SK-N-SH (cell line): ENCODE data around the gene ECHDC1. TPM values are rescaled to one million over a fixed set of nuclear protein-coding genes. Genes with fewer than 3 reads are reported as not detected.

Source experiments
- CTCF ChIA-PET: fragments of 300-600, 350-600 bp; formaldehyde crosslinking; extraction: SDS; loops from one replicate; lab custom pipeline; 2021; lab: Yijun Ruan, JAX
- POLR2A ChIA-PET: fragments of 350-600 bp; sonication (Branson Sonifier 250); formaldehyde crosslinking; extraction: SDS; loops from one replicate; lab custom pipeline; 2020; ENCODE audit warnings: antibody characterized with exemption, inconsistent platforms; lab: Yijun Ruan, JAX
- DNase-seq: peaks from one replicate; pipeline ENCODE4 v3.0.0; 2012
- H2AFZ ChIP-seq: fragments of 200-600 bp; sonication (generic); 2 replicates; pipeline ENCODE4 v1.8.1; 2016; ENCODE audit warnings: antibody characterized with exemption, mild to moderate bottlenecking, low read depth
- H3F3A ChIP-seq: fragments of 200-600 bp; sonication (generic); replicated peaks from 2 replicates; pipeline ENCODE3; 2016; ENCODE audit warnings: antibody characterized with exemption, mild to moderate bottlenecking; ENCODE audit not compliant: insufficient read depth
- H3K27ac ChIP-seq, 2 experiments: fragments of 200-500 bp in 1 of 2; fragments of 200-600 bp in 1 of 2; sonication (Bioruptor generic) in 1 of 2; sonication (generic), shearing (Covaris generic) in 1 of 2; 2 replicates each; pipeline versions ENCODE4 v1.5.1 to v1.6.1; 2014 to 2016; ENCODE audit warnings: low read depth in 2 of 2, inconsistent platforms in 1 of 2, low read length in 1 of 2, mild to moderate bottlenecking in 1 of 2, mixed read lengths in 1 of 2
- H3K27me3 ChIP-seq: fragments of 200-600 bp; sonication (generic), shearing (Covaris generic); 2 replicates; pipeline ENCODE4 v1.6.1; 2016; ENCODE audit warnings: mixed run types; ENCODE audit not compliant: insufficient read depth
- H3K36me3 ChIP-seq, 2 experiments: fragments of 200-500 bp in 1 of 2; fragments of 200-600 bp in 1 of 2; sonication (Bioruptor generic) in 1 of 2; sonication (generic) in 1 of 2; replicated peaks in 1 of 2; 2 replicates each; pipeline versions ENCODE3 to v1.5.1; 2014 to 2016; ENCODE audit warnings: low read length in 1 of 2, mild to moderate bottlenecking in 1 of 2; ENCODE audit not compliant: insufficient read depth in 2 of 2, control insufficient read depth in 1 of 2
- H3K4me1 ChIP-seq, 2 experiments: fragments of 200-500 bp in 1 of 2; fragments of 200-600 bp in 1 of 2; sonication (Bioruptor generic) in 1 of 2; sonication (generic), shearing (Covaris generic) in 1 of 2; 2 replicates each; pipeline versions ENCODE4 v1.5.1 to v1.6.1; 2014 to 2016; ENCODE audit warnings: low read depth in 1 of 2, low read length in 1 of 2, mixed run types in 1 of 2; ENCODE audit not compliant: insufficient read depth in 2 of 2, control insufficient read depth in 1 of 2
- H3K4me2 ChIP-seq: fragments of 200-600 bp; sonication (generic), shearing (Covaris generic); 2 replicates; pipeline ENCODE4 v1.6.1; 2017; ENCODE audit warnings: mixed run types
- H3K4me3 ChIP-seq, 2 experiments: fragments of 200-500 bp in 1 of 2; fragments of 200-600 bp in 1 of 2; sonication (Bioruptor generic) in 1 of 2; sonication (generic), shearing (Covaris generic) in 1 of 2; 2 replicates each; pipeline versions ENCODE4 v1.5.1 to v1.8.1; 2014 to 2016; ENCODE audit warnings: low read depth in 2 of 2, inconsistent platforms in 1 of 2, low read length in 1 of 2, mild to moderate bottlenecking in 1 of 2, mixed read lengths in 1 of 2, moderate library complexity in 1 of 2
- H3K79me2 ChIP-seq: fragments of 200-600 bp; sonication (generic); 2 replicates; pipeline ENCODE4 v1.8.1; 2017; ENCODE audit warnings: mild to moderate bottlenecking; ENCODE audit not compliant: insufficient read depth
- H3K9ac ChIP-seq: fragments of 200-600 bp; sonication (generic); 2 replicates; pipeline ENCODE4 v1.6.1; 2017; ENCODE audit warnings: mixed run types
- H3K9me2 ChIP-seq: fragments of 200-600 bp; sonication (generic); 2 replicates; pipeline ENCODE4 v1.6.1; 2017; ENCODE audit warnings: mixed run types
- H3K9me3 ChIP-seq: fragments of 200-600 bp; sonication (generic); 2 replicates; pipeline ENCODE4 v1.6.1; 2017; ENCODE audit warnings: mixed run types, mild to moderate bottlenecking, moderate library complexity
- H4K20me1 ChIP-seq: fragments of 200-600 bp; sonication (generic); 2 replicates; pipeline ENCODE4 v1.6.1; 2017; ENCODE audit warnings: mild to moderate bottlenecking, mixed run types; ENCODE audit not compliant: insufficient read depth
- CHD2 ChIP-seq: fragments of 150-350 bp; IDR thresholded peaks from 2 replicates; pipeline ENCODE4 v1.6.1; 2018; ENCODE audit warnings: low read length; ENCODE audit not compliant: partially characterized antibody
- ELF1 ChIP-seq: IDR thresholded peaks from 2 replicates; pipeline ENCODE4 v1.4.0; 2012
- EZH2phosphoT487 ChIP-seq: fragments of 200-600 bp; sonication (generic); IDR thresholded peaks from 2 replicates; pipeline ENCODE4 v1.6.1; 2017; ENCODE audit warnings: low read depth, mixed run types, mild to moderate bottlenecking, antibody characterized with exemption, moderate library complexity, borderline replicate concordance
- FOSL2 ChIP-seq: IDR thresholded peaks from 2 replicates; pipeline ENCODE4 v1.4.0; 2012; ENCODE audit warnings: low read depth, mild to moderate bottlenecking, moderate library complexity, borderline replicate concordance
- FOXJ3 ChIP-seq: sonication (generic); formaldehyde crosslinking; IDR thresholded peaks from 2 replicates; pipeline ENCODE4 v1.5.1; 2020; ENCODE audit warnings: mild to moderate bottlenecking, missing genetic modification reagents
- FOXM1 ChIP-seq: IDR thresholded peaks from 2 replicates; pipeline ENCODE4 v1.4.0; 2012; ENCODE audit warnings: low read depth, mild to moderate bottlenecking
- IRF3 ChIP-seq: fragments of 150-350 bp; IDR thresholded peaks from 2 replicates; pipeline ENCODE4 v1.6.1; 2016; ENCODE audit warnings: mild to moderate bottlenecking, low read depth, low read length
- RAD21 ChIP-seq: IDR thresholded peaks from 2 replicates; pipeline ENCODE4 v1.6.1; 2012; ENCODE audit warnings: mild to moderate bottlenecking, low read length
- REST ChIP-seq: IDR thresholded peaks from 2 replicates; pipeline ENCODE4 v1.6.1; 2012; ENCODE audit warnings: mild to moderate bottlenecking, low read depth, low read length, moderate library complexity
- RFX5 ChIP-seq: IDR thresholded peaks from 2 replicates; pipeline ENCODE4 v1.6.1; 2012; ENCODE audit warnings: mild to moderate bottlenecking, improper control_type of control experiment, low read length
- SIN3A ChIP-seq: IDR thresholded peaks from 2 replicates; pipeline ENCODE4 v1.6.1; 2012; ENCODE audit warnings: low read depth, mild to moderate bottlenecking, low read length, moderate library complexity, borderline replicate concordance
- TEAD4 ChIP-seq: IDR thresholded peaks from 2 replicates; pipeline ENCODE4 v1.4.0; 2012; ENCODE audit warnings: mild to moderate bottlenecking, borderline replicate concordance; ENCODE audit not compliant: insufficient read depth
- USF2 ChIP-seq: fragments of 150-350 bp; IDR thresholded peaks from 2 replicates; pipeline ENCODE4 v1.6.1; 2017; ENCODE audit warnings: antibody characterized with exemption, low read length, low read depth, borderline replicate concordance
- ZBTB33 ChIP-seq: IDR thresholded peaks from 2 replicates; pipeline ENCODE4 v1.4.0; 2012; ENCODE audit warnings: low read depth, borderline replicate concordance
- WGBS: methylation state at CpG from one replicate; pipeline ENCODE4 v1.1.6; 2017; ENCODE audit warnings: low lambda C conversion rate; 5-methylcytosine and 5-hydroxymethylcytosine counted together
- polyA plus RNA-seq, 3 experiments: library from polyadenylated mRNA; depleted of rRNA; stranded (reverse); fragments of >200 nt; gene quantifications; 2 replicates each; pipeline ENCODE4 v1.2.3, GENCODE V29; 2012

The ECHDC1 gene
- polyA plus RNA-seq, 1 of the 3 experiments (the other 2 are of a cell fraction) = 23.3 TPM

GRCh38 chr6:127282184-127282583, 61.2 kb downstream of the ECHDC1 start:
- DNase-seq = no peak
- no peak overlapping the region for H2AFZ ChIP-seq
- H3K27ac ChIP-seq = no peak overlapping the region
- CTCF ChIA-PET = no interaction called here
- H3K9ac ChIP-seq = no peak overlapping the region
- no peaks in the 10 kb centered on the region for H3K27me3 ChIP-seq
- POLR2A ChIA-PET = no interaction called here
- H3K9me2 ChIP-seq = no peaks in the 10 kb centered on the region
- H3K4me3 ChIP-seq = no peak overlapping the region
- H4K20me1 ChIP-seq = peaks cover 24% of the 10 kb centered on the region; the same call in 1 of the 2 replicates
- H3F3A ChIP-seq = no peaks in the 10 kb centered on the region
- WGBS = 100% methylated on average over 1 of the region's 1 CpG
- H3K36me3 ChIP-seq = peaks cover 56 to 71% of the 10 kb centered on the region in 2 experiments
- peaks cover 36% of the 10 kb centered on the region; the same call in 1 of the 2 replicates for H3K79me2 ChIP-seq
- H3K4me2 ChIP-seq = no peak overlapping the region
- no peaks in the 10 kb centered on the region for H3K4me1 ChIP-seq
- TF ChIP-seq SIN3A (no peak), IRF3 (no peak), FOSL2 (no peak), REST (no peak), USF2 (no peak), EZH2phosphoT487 (no peak), FOXJ3 (CRISPR knock-in tag) (no peak), RAD21 (no peak), CHD2 (no peak), ZBTB33 (no peak), FOXM1 (no peak), TEAD4 (no peak), ELF1 (no peak), RFX5 (no peak)
- H3K9me3 ChIP-seq = no peaks in the 10 kb centered on the region
